Measurements from ENCODE around the gene ZFYVE19. TPM values are rescaled to one million over a fixed set of nuclear protein-coding genes. Genes with fewer than 3 reads are reported as not detected.

ZFYVE19 gene
- total RNA-seq, 1 experiment from 2014 or later, result 39.5 TPM

GRCh38 chr15:40841741-40842140 is 34.9 kb downstream of the ZFYVE19 start:
- ChIA-PET POLR2A (no interaction called here), CTCF (no interaction called here)
- peaks cover 2% of the 10 kb centered on the region; the same call in 1 of the 2 replicates for H3K36me3 ChIP-seq (ENCODE audit: control insufficient read depth, insufficient read depth, low read length)
- no peak overlapping the region for H3K27ac ChIP-seq (ENCODE audit: low read length)
- intact Hi-C loops (cut with micrococcal nuclease; ENCODE audit: unreplicated experiment) (no loop called here), in situ Hi-C loops (cut with HindIII; ENCODE audit: low pct_unique_long_range_greater_than_20kb, low sequenced_read_pairs) (no loop called here)
- H3K4me1 ChIP-seq (ENCODE audit: control insufficient read depth, insufficient read depth, low read length), result peaks cover 3% of the 10 kb centered on the region; the same call in 1 of the 2 replicates
- ATAC-seq, result no peak
- H3K27me3 ChIP-seq (ENCODE audit: control insufficient read depth, insufficient read depth, low read length), result peaks cover 5% of the 10 kb centered on the region; the same call in 1 of the 2 replicates
- BruUV-seq (replicated peaks), result no TSS peak
- no peaks in the 10 kb centered on the region for H3K9me3 ChIP-seq (ENCODE audit: control insufficient read depth, insufficient read depth, low read depth, low read length)
- DNase-seq (ENCODE audit: low read depth, low spot score), result no peak
- TF ChIP-seq SIN3A (IDR thresholded peaks at IDR 0.05; ENCODE audit: borderline replicate concordance, insufficient read depth, low read depth, low read length), result no peak
- TF ChIP-seq TCF7L2 (IDR thresholded peaks at IDR 0.05; ENCODE audit: low read depth, low read length), result no peak
- no peak overlapping the region for H3K4me3 ChIP-seq (ENCODE audit: low read depth in 2 of 2, low read length in 2 of 2)

- peaks cover 2% of the 10 kb centered on the region; the same call in 1 of the 2 replicates for H3K36me3 ChIP-seq (ENCODE audit: control insufficient read depth, insufficient read depth, low read length)
- intact Hi-C loops (cut with micrococcal nuclease; ENCODE audit: unreplicated experiment), result no loop called here
- in situ Hi-C loops (cut with HindIII; ENCODE audit: low pct_unique_long_range_greater_than_20kb, low sequenced_read_pairs), result no loop called here
- POLR2A ChIA-PET, result no interaction called here
- no TSS peak for BruUV-seq (replicated peaks)
- no peaks in the 10 kb centered on the region for H3K9me3 ChIP-seq (ENCODE audit: control insufficient read depth, insufficient read depth, low read depth, low read length)
- TF ChIP-seq REST (IDR thresholded peaks at IDR 0.05; ENCODE audit: insufficient read depth in 1 of 2, low read depth in 2 of 2, low read length in 1 of 2), result no peak
- no peak for TF ChIP-seq SIN3A (IDR thresholded peaks at IDR 0.05; ENCODE audit: borderline replicate concordance, insufficient read depth, low read depth, low read length)
- TF ChIP-seq TCF7L2 (IDR thresholded peaks at IDR 0.05; ENCODE audit: low read depth, low read length), result no peak
- TF ChIP-seq POLR2AphosphoS5 (IDR thresholded peaks at IDR 0.05; ENCODE audit: low read depth, low read length), result no peak
- no peak for TF ChIP-seq CTCF (IDR thresholded peaks at IDR 0.05)
- peaks cover 3% of the 10 kb centered on the region; the same call in 1 of the 2 replicates for H3K4me1 ChIP-seq (ENCODE audit: control insufficient read depth, insufficient read depth, low read length)
- ATAC-seq, result no peak
- no peak for DNase-seq (ENCODE audit: low read depth, low spot score)
- CTCF ChIA-PET, result no interaction called here
- peaks cover 5% of the 10 kb centered on the region; the same call in 1 of the 2 replicates for H3K27me3 ChIP-seq (ENCODE audit: control insufficient read depth, insufficient read depth, low read length)
- no peak overlapping the region for H3K27ac ChIP-seq (ENCODE audit: low read length)
- peak overlapping the region; percentile 17 to 43; a peak in 3 of 4 replicates for H3K4me3 ChIP-seq (ENCODE audit: low read depth in 2 of 2, low read length in 2 of 2)
Measured at GRCh38 chr15:40843261-40843884, 36.5 kb downstream of the ZFYVE19 start.

Data from Panc1 (cell line).